Liver (tissue), 9 donors: ENCODE data around the gene COL20A1. TPM values are rescaled to one million over a fixed set of nuclear protein-coding genes. Genes with fewer than 3 reads are reported as not detected.

Experiments used
- DNase-seq: peaks from one replicate; pipeline ENCODE4 v3.0.0-alpha.2; 2017; ENCODE audit warnings: low spot score
- H3K27ac ChIP-seq, 2 donors: one replicate each; pipeline ENCODE4 v1.7.0; 2013; ENCODE audit warnings: inconsistent platforms in 2 of 2, low read length in 2 of 2, control low read depth in 1 of 2, low read depth in 1 of 2, mild to moderate bottlenecking in 1 of 2
- H3K27me3 ChIP-seq, 4 donors: one replicate each; pipeline versions ENCODE4 v1.6.1 to v1.7.0; 2013; ENCODE audit warnings: low read length in 3 of 4, inconsistent platforms in 1 of 4, mild to moderate bottlenecking in 1 of 4, moderate library complexity in 1 of 4; ENCODE audit not compliant: control insufficient read depth in 4 of 4, insufficient read depth in 4 of 4
- H3K36me3 ChIP-seq, 4 donors: one replicate each; pipeline versions ENCODE4 v1.6.1 to v1.7.0; 2013; ENCODE audit warnings: low read length in 3 of 4, mild to moderate bottlenecking in 3 of 4, low read depth in 1 of 4, moderate library complexity in 1 of 4; ENCODE audit not compliant: control insufficient read depth in 4 of 4, insufficient read depth in 3 of 4
- H3K4me1 ChIP-seq, 4 donors: one replicate each; pipeline versions ENCODE4 v1.6.1 to v1.7.0; 2013; ENCODE audit warnings: low read length in 3 of 4, mild to moderate bottlenecking in 3 of 4, moderate library complexity in 1 of 4; ENCODE audit not compliant: control insufficient read depth in 4 of 4, insufficient read depth in 4 of 4
- H3K4me3 ChIP-seq, 3 donors: one replicate each; pipeline versions ENCODE4 v1.6.1 to v1.7.0; 2013; ENCODE audit warnings: low read length in 3 of 3, control low read depth in 1 of 3, low read depth in 1 of 3, mild to moderate bottlenecking in 1 of 3
- H3K9ac ChIP-seq, 2 donors: one replicate each; pipeline ENCODE4 v1.7.0; 2013; ENCODE audit warnings: low read length in 2 of 2, mild to moderate bottlenecking in 2 of 2, moderate library complexity in 2 of 2, control low read depth in 1 of 2, low read depth in 1 of 2
- H3K9me3 ChIP-seq, 4 donors: one replicate each; pipeline versions ENCODE4 v1.6.1 to v1.7.0; 2013; ENCODE audit warnings: low read length in 3 of 4; ENCODE audit not compliant: control insufficient read depth in 4 of 4
- CTCF ChIP-seq: fragments of 150-350 bp; IDR thresholded peaks from 2 replicates; pipeline ENCODE4 v1.5.1; 2017; ENCODE audit warnings: improper control_type of control experiment, low read depth, low read length; ENCODE audit not compliant: missing input control
- FOXA1 ChIP-seq: IDR thresholded peaks from 2 replicates; pipeline ENCODE4 v1.6.1; 2016; ENCODE audit warnings: antibody characterized with exemption
- GABPA ChIP-seq, 2 donors: IDR thresholded peaks in 1 of 2; conservative IDR thresholded peaks in 1 of 2; 2 replicates each; pipeline ENCODE4 v1.6.1; 2016; ENCODE audit warnings: antibody characterized with exemption in 2 of 2, mild to moderate bottlenecking in 1 of 2, moderate library complexity in 1 of 2
- HNF4A ChIP-seq, 2 donors: conservative IDR thresholded peaks; 2 replicates each; pipeline ENCODE4 v1.6.1; 2016; ENCODE audit warnings: antibody characterized with exemption in 2 of 2, mild to moderate bottlenecking in 2 of 2
- HNF4G ChIP-seq: IDR thresholded peaks from 2 replicates; pipeline ENCODE4 v1.6.1; 2016; ENCODE audit warnings: antibody characterized with exemption
- JUND ChIP-seq, 2 donors: IDR thresholded peaks; 2 replicates each; pipeline ENCODE4 v1.6.1; 2016; ENCODE audit warnings: antibody characterized with exemption in 2 of 2
- MAX ChIP-seq: IDR thresholded peaks from 2 replicates; pipeline ENCODE4 v1.6.1; 2016; ENCODE audit warnings: antibody characterized with exemption
- REST ChIP-seq: IDR thresholded peaks from 2 replicates; pipeline ENCODE4 v1.6.1; 2016; ENCODE audit warnings: antibody characterized with exemption, mild to moderate bottlenecking
- SP1 ChIP-seq: IDR thresholded peaks from 2 replicates; pipeline ENCODE4 v1.6.1; 2018; ENCODE audit warnings: antibody characterized with exemption, mild to moderate bottlenecking
- YY1 ChIP-seq: IDR thresholded peaks from 2 replicates; pipeline ENCODE4 v1.6.1; 2016; ENCODE audit warnings: antibody characterized with exemption, mild to moderate bottlenecking
- ZBTB33 ChIP-seq: IDR thresholded peaks from 2 replicates; pipeline ENCODE4 v1.6.1; 2016; ENCODE audit warnings: antibody characterized with exemption
- WGBS: extraction: QIAGEN DNeasy Blood & Tissue Kit; methylation state at CpG from one replicate; pipeline ENCODE4 v1.1.7; 2013; 5-methylcytosine and 5-hydroxymethylcytosine counted together
- polyA plus RNA-seq, 2 donors: library from polyadenylated mRNA; stranded (reverse) in 1 of 2; unstranded in 1 of 2; fragments of 200-250 nt in 1 of 2; fragments of >200 nt in 1 of 2; fragmentation: Nextera tagmentation in 1 of 2; extraction: Ambion mirVana in 1 of 2; gene quantifications; one replicate each; pipeline versions ENCODE4 v1.2.1 to v1.2.3, GENCODE V29; 2013 to 2015
- total RNA-seq, 2 donors: library from RNA; depleted of rRNA; stranded (reverse); fragments of >200 nt; gene quantifications; one replicate each; pipeline ENCODE4 v1.2.3, GENCODE V29; 2014
- donor health status: healthy.
- donor health status: healthy.
- donor health status: healthy.
- donor health status: healthy.
- donor health status: healthy.

Gene COL20A1
- total and polyA plus RNA-seq, 4 donors = not detected

GRCh38 chr20:63313349-63314014 is 20.5 kb downstream of the COL20A1 start:
- Histone ChIP-seq H3K36me3 (no peaks in the 10 kb centered on the region), H3K9me3 (no peaks in the 10 kb centered on the region), H3K4me3 (no peak overlapping the region), H3K27me3 (no peaks in the 10 kb centered on the region), H3K4me1 (no peaks in the 10 kb centered on the region), H3K9ac (no peak overlapping the region), H3K27ac (no peak overlapping the region)
- WGBS = 78% methylated on average over 25 of the region's 25 CpGs
- TF ChIP-seq CTCF = no peak
- no peak for DNase-seq

GRCh38 chr20:63314015-63314471 is 21.1 kb downstream of the COL20A1 start:
- Histone ChIP-seq H3K36me3 (no peaks in the 10 kb centered on the region), H3K4me3 (no peak overlapping the region), H3K9me3 (no peaks in the 10 kb centered on the region), H3K9ac (no peak overlapping the region), H3K4me1 (no peaks in the 10 kb centered on the region), H3K27ac (no peak overlapping the region), H3K27me3 (no peaks in the 10 kb centered on the region)
- TF ChIP-seq JUND (IDR thresholded peaks at IDR 0.05) (no peak), SP1 (no peak), MAX (no peak), REST (no peak), HNF4A (conservative IDR thresholded peaks at IDR 0.05) (no peak)
- WGBS = 72% methylated on average over 9 of the region's 9 CpGs
- no peak for DNase-seq

- 81% methylated on average over 21 of the region's 21 CpGs for WGBS
- no peaks in the 10 kb centered on the region for H3K9me3 ChIP-seq
- TF ChIP-seq GABPA (IDR thresholded peaks at IDR 0.05 in 1 of 2, conservative IDR thresholded peaks at IDR 0.05 in 1 of 2) (no peak), FOXA1 (no peak), ZBTB33 (no peak), MAX (no peak), HNF4G (no peak), YY1 (no peak), CTCF (no peak)
- no peak overlapping the region for H3K9ac ChIP-seq
- H3K27me3 ChIP-seq = no peaks in the 10 kb centered on the region
- H3K27ac ChIP-seq = no peak overlapping the region
- no peaks in the 10 kb centered on the region for H3K36me3 ChIP-seq
- H3K4me3 ChIP-seq = no peak overlapping the region
- H3K4me1 ChIP-seq = no peaks in the 10 kb centered on the region
- DNase-seq = no peak
These were observed 21.7 kb downstream of the COL20A1 start for GRCh38 chr20:63314566-63315239.
